GM19025 (cell line): ENCODE measurements around the gene SPDYC.

Experiments
- ATAC-seq: cut with Tn5 transposase; IDR thresholded peaks from one replicate; pipeline ENCODE4 v1.9.1; 2021; ENCODE audit warnings: mild to moderate bottlenecking, low read depth, moderate library complexity; ENCODE audit not compliant: unreplicated experiment

SPDYC gene

GRCh38 chr11:65170058-65170534, at the start of gene SPDYC:
Gene SPDYC, plus strand, starts transcription at chr11:65170233. Its CDS starts 1,125 bp downstream, at chr11:65171358.
- ATAC-seq, result no peak

- no peak for ATAC-seq
Measured at GRCh38 chr11:65120831-65121230, 49.2 kb upstream of the SPDYC start.

GRCh38 chr11:65121447-65121864, 48.6 kb upstream of the SPDYC start:
- no peak for ATAC-seq

GRCh38 chr11:65121865-65122696, 48.0 kb upstream of the SPDYC start, which contains the start of the genes FAU and MRPL49:
Gene FAU, minus strand, starts transcription at chr11:65122134. Its CDS starts 321 bp downstream, at chr11:65121813.
Gene MRPL49, plus strand, starts transcription at chr11:65122321. Its CDS starts 26 bp downstream, at chr11:65122347.
- peak; percentile 73 for ATAC-seq

- ATAC-seq, result no peak
Measured at GRCh38 chr11:65124480-65125196, 45.4 kb upstream of the SPDYC start.

- ATAC-seq, result no peak
Measured at GRCh38 chr11:65125197-65126056, 44.6 kb upstream of the SPDYC start.

GRCh38 chr11:65126624-65127274, 43.3 kb upstream of the SPDYC start:
- ATAC-seq, result no peak

GRCh38 chr11:65127473-65128181, 42.4 kb upstream of the SPDYC start:
- no peak for ATAC-seq

GRCh38 chr11:65128182-65129145, 41.6 kb upstream of the SPDYC start:
- ATAC-seq, result no peak

- no peak for ATAC-seq
Measured at GRCh38 chr11:65129649-65130441, 40.2 kb upstream of the SPDYC start.

- no peak for ATAC-seq
Measured at GRCh38 chr11:65130631-65131416, 39.2 kb upstream of the SPDYC start.

- ATAC-seq, result no peak
Measured at GRCh38 chr11:65131417-65131776, 38.6 kb upstream of the SPDYC start.

GRCh38 chr11:65131895-65132237, 38.2 kb upstream of the SPDYC start:
- no peak for ATAC-seq

- ATAC-seq, result peak; percentile 29
Measured at GRCh38 chr11:65132238-65132987, 37.6 kb upstream of the SPDYC start.

- ATAC-seq, result no peak
Measured at GRCh38 chr11:65132988-65133700, 36.9 kb upstream of the SPDYC start.
